Suprapubic skin (tissue), 3 donors: ENCODE results near the gene LGALS4.

Experiments used
- EP300 ChIP-seq: sonication (generic); formaldehyde crosslinking; IDR thresholded peaks from one replicate; pipeline ENCODE4 v1.6.1; 2017; ENCODE audit warnings: antibody characterized with exemption
- TF ChIP-seq, protein P1 (sequence below), 2 donors: fragments of 200-600 bp in 1 of 2; fragments of 450-650 bp in 1 of 2; sonication (generic) in 1 of 2; IDR thresholded peaks; one replicate each; pipeline ENCODE4 v1.5.1; 2016 to 2019; ENCODE audit warnings: antibody characterized with exemption in 2 of 2, mild to moderate bottlenecking in 1 of 2, moderate library complexity in 1 of 2

- TF ChIP-seq, protein P1, sequence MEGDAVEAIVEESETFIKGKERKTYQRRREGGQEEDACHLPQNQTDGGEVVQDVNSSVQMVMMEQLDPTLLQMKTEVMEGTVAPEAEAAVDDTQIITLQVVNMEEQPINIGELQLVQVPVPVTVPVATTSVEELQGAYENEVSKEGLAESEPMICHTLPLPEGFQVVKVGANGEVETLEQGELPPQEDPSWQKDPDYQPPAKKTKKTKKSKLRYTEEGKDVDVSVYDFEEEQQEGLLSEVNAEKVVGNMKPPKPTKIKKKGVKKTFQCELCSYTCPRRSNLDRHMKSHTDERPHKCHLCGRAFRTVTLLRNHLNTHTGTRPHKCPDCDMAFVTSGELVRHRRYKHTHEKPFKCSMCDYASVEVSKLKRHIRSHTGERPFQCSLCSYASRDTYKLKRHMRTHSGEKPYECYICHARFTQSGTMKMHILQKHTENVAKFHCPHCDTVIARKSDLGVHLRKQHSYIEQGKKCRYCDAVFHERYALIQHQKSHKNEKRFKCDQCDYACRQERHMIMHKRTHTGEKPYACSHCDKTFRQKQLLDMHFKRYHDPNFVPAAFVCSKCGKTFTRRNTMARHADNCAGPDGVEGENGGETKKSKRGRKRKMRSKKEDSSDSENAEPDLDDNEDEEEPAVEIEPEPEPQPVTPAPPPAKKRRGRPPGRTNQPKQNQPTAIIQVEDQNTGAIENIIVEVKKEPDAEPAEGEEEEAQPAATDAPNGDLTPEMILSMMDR (IDR thresholded peaks at IDR 0.05) = no peak
- no peak for TF ChIP-seq EP300
Observed at GRCh38 chr19:38796154-38796553, 16.6 kb downstream of the LGALS4 start.
